ENCODE results near the gene OTUB1.

GRCh38 chr11:64042301-64042700 is 56.1 kb downstream of the OTUB1 start:
- no peak for TF ChIP-seq CTCF (IDR thresholded peaks at IDR 0.05)
- TF ChIP-seq POLR2AphosphoS5 (IDR thresholded peaks at IDR 0.05): no peak
